ENCODE data around the gene DIPK1A.

Gene DIPK1A

GRCh38 chr1:92833840-92834239 is 127.4 kb downstream of the DIPK1A start:
- DNase-seq = no peak

GRCh38 chr1:92832537-92833114 is 128.6 kb downstream of the DIPK1A start:
- DNase-seq = no peak

- peak; percentile 95 for DNase-seq
Measured at GRCh38 chr1:92831762-92832536, 129.3 kb downstream of the DIPK1A start, which contains the start of gene RPL5. TSS of gene RPL5 (plus strand) at chr1:92832040. CDS start at chr1:92832115, 75 bp downstream.

- DNase-seq = no peak
Measured at GRCh38 chr1:92831368-92831761, 129.9 kb downstream of the DIPK1A start.

GRCh38 chr1:92826792-92827191 is 134.5 kb downstream of the DIPK1A start:
- DNase-seq = no peak

- DNase-seq = no peak
Measured at GRCh38 chr1:92822879-92823278, 138.4 kb downstream of the DIPK1A start.

- no peak for DNase-seq
Measured at GRCh38 chr1:92820551-92820950, 140.7 kb downstream of the DIPK1A start.

GRCh38 chr1:92820024-92820423 is 141.2 kb downstream of the DIPK1A start:
- DNase-seq = no peak

GRCh38 chr1:92817986-92818764 is 143.1 kb downstream of the DIPK1A start:
- no peak for DNase-seq

- no peak for DNase-seq
Measured at GRCh38 chr1:92817137-92817697, 144.0 kb downstream of the DIPK1A start.

- no peak for DNase-seq
Measured at GRCh38 chr1:92816732-92817131, 144.5 kb downstream of the DIPK1A start.

GRCh38 chr1:92808381-92808780 is 152.9 kb downstream of the DIPK1A start:
- DNase-seq = no peak

- DNase-seq = no peak
Measured at GRCh38 chr1:92805216-92805615, 156.0 kb downstream of the DIPK1A start.

- DNase-seq = peak; percentile 46
Measured at GRCh38 chr1:92804721-92805201, 156.5 kb downstream of the DIPK1A start.

GRCh38 chr1:92803140-92803887 is 157.9 kb downstream of the DIPK1A start:
- no peak for DNase-seq

- DNase-seq = no peak
Measured at GRCh38 chr1:92797961-92798360, 163.3 kb downstream of the DIPK1A start.

- no peak for DNase-seq
Measured at GRCh38 chr1:92797297-92797696, 164.0 kb downstream of the DIPK1A start.

GRCh38 chr1:92795166-92795565 is 166.1 kb downstream of the DIPK1A start:
- DNase-seq = no peak

GRCh38 chr1:92792340-92792782 is 168.9 kb downstream of the DIPK1A start:
- no peak for DNase-seq
